ENCODE results near the gene GXYLT1. TPM values are rescaled to one million over a fixed set of nuclear protein-coding genes. Genes with fewer than 3 reads are reported as not detected.

GXYLT1 gene
- total RNA-seq, 4 donors from 2014 or later: 12.6 to 17.8 (median 15.1) TPM

GRCh38 chr12:42144158-42144407 lies 591 bp downstream of the GXYLT1 start:
- TF ChIP-seq CTCF (IDR thresholded peaks at IDR 0.05; ENCODE audit: low read depth): no peak

GRCh38 chr12:42143452-42144157 lies 1.1 kb downstream of the GXYLT1 start:
- no peak for TF ChIP-seq CTCF (IDR thresholded peaks at IDR 0.05; ENCODE audit: low read depth)

- no peak for TF ChIP-seq CTCF (IDR thresholded peaks at IDR 0.05; ENCODE audit: low read depth)
Measured at GRCh38 chr12:42141981-42142606, 2.6 kb downstream of the GXYLT1 start.

GRCh38 chr12:42140901-42141300 lies 3.8 kb downstream of the GXYLT1 start:
- TF ChIP-seq CTCF (IDR thresholded peaks at IDR 0.05; ENCODE audit: low read depth): no peak

- TF ChIP-seq CTCF (IDR thresholded peaks at IDR 0.05; ENCODE audit: low read depth): no peak
Measured at GRCh38 chr12:42135259-42135814, 9.3 kb downstream of the GXYLT1 start.

- TF ChIP-seq CTCF (IDR thresholded peaks at IDR 0.05; ENCODE audit: low read depth): no peak
Measured at GRCh38 chr12:42130672-42131402, 13.8 kb downstream of the GXYLT1 start.

- no peak for TF ChIP-seq CTCF (IDR thresholded peaks at IDR 0.05; ENCODE audit: low read depth)
Measured at GRCh38 chr12:42129595-42130204, 15.0 kb downstream of the GXYLT1 start.

All from subcutaneous adipose tissue (tissue), 4 donors.